Activated naive CD4-positive, alpha-beta T cell treated with anti-CD3 and anti-CD28 coated beads, Interleukin-2, amount 50 U/mL, for 16 hours (primary cell): ENCODE results near the gene MYD88.

ENCODE experiments used
- DNase-seq: peaks from one replicate; pipeline ENCODE4 v3.0.0-alpha.2; 2020

The MYD88 gene

GRCh38 chr3:38138349-38139190 is at the start of gene MYD88:
Gene MYD88, plus strand, starts transcription at chr3:38138661. Its CDS starts 40 bp downstream, at chr3:38138701.
- DNase-seq, result peak; percentile 86

DNA sequence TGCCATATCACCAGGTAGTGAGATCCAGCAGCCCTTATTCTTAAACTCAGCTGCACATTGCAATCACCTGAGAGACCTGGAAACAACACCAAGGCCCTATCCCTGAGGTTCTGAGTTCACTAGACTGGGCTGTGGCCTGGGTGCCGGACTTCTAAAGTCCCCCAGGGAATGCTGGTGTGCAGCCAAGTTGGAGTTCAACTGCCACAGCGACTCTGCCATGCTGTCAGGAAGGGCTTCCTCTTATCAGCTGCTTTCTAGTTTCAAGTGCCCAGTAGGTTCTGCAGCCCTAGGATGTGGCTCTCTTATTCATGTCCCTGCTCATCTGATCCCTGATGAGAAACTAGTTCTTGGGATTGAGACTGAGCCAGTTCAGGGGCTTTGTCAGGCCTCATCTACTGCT is 49.3 kb upstream of the MYD88 start:
- DNase-seq, result no peak

DNA sequence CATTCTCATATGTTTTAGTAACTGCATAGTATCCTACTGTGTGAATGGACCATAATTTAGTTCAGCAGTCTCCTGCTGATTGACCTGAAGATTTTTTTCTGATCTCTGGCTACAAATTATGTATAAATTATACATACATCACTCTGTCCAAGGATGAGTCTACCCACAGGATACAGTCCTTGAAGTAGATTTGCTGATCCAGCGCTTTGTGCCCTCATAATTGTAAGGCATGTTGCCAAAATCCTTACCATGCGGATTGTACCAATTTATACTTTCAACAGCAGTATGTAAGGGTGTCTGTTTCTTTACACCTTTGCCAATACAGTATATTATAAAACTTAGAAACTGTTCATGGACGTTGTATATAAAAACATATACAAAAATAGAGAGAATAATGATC is 48.0 kb upstream of the MYD88 start:
- DNase-seq, result no peak

DNA sequence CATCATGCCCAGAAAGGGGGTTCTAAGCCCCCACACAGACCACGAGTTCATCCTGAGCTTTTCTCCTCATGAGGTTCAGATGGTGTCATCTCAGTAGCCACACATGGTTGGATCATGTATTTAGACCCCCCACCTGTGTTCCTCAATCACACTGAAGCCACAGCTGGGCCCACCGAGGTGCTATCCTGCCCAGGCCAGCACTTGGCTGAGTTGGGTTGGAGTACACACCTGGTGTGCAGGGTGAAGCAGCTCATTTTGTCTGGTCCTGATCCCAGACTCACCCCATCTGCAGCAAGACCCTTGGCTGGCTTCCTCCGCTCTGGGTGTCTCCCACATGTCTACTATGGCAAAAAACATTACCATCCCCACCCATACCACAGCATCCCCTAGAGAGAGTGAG is 43.5 kb upstream of the MYD88 start:
- no peak for DNase-seq

GRCh38 chr3:38095669-38096483 is 42.6 kb upstream of the MYD88 start:
- no peak for DNase-seq

DNA sequence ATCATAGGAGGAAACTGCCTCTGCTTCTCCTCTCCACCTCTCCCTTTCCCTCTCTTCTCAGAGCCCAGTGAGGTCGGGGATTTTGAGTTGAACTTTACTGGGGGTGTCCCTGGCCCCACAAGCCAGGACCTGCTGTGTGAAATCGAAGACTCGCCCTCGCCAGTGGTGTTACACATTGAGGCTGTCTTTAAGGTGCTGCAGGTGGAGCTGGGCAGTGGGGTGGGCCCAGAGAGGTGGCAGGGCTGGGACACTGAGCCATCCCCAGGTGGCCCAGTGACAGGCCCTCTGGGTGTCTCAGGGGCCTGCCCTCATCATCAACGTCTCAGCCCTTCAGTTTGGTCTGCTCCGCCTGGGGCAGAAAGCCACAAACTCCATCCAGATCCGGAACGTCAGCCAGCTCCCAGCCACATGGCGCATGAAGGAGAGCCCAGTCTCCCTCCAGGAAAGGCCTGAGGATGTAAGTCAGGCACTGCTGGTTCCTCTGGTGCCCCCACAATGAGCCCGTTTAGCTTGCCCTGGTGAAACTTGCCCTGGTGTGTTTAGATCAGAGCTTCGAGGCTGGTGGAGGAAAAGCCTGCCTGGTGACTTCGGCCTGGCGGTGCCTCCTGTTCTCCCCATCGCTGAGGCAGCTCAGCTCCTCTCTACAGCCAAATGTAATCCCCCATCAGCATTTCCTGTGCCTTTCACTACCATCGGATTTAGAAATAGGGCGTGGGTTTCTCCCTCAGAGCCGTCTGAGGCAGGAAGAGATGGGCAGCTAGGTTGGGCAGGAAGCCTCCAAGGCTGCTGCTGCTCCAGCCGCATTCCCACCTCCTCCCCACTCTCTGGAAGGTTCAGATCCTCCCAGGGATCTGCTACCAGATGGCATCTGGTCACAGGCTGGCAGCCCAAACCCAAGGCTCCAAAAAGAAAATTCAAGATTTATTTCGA is 40.8 kb upstream of the MYD88 start:
- no peak for DNase-seq

DNA sequence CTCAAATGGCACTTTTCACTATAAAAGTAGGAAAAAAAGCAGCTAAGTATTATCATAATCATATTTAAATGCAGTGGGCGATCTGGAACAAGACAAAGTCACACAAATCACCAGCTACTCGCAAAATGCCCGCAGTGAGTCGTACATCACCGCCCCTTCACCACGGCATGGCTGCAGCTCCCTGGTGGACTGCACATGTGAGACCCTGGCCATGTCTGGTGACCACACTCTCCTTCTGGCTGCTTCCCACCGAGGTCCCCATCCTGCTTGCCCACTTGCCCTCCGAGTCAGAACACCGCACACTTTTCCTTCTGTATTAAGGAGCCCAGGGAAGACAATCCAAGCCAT is 40.1 kb upstream of the MYD88 start:
- DNase-seq, result no peak

DNA sequence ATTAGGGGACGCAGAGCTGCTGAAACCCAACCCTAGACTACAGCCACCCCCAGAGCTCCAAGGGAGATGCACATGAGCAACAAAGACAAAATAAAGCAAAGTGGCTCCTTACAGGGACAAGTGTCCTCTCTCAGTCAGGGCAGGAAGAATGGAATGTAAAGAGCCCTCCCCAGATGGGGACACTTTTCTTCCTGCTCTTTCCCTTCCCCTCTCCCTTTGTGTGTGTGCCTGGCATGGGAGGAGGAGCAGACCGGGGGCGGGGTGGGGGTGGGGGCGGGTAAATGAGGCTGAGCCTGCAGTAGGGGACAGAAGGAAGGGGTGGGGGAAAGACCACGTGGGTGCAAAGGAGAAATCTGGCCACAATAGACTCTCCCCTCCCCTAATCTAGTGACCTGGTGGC is 38.9 kb upstream of the MYD88 start:
- no peak for DNase-seq

GRCh38 chr3:38100498-38100897 is 38.0 kb upstream of the MYD88 start:
- DNase-seq, result no peak

GRCh38 chr3:38101811-38102443 is 36.5 kb upstream of the MYD88 start:
- DNase-seq, result no peak

DNA sequence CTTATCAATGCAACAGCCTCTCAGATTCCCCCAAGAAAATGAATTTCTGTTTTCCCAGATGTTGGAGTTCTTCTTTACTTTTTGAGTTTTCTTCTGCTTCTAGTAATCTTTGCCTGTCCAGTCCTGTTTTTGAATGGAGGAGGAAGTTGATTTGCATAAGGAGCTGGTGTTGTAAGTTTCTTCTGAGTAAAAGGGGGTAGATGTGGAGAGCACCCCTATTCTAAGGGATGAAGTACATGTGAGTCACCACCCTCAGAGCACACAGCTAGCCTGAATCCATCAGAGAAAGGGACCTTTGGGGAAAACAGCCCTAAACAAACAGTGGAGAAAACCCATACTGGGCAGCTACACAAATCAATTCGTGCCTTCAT is 36.0 kb upstream of the MYD88 start:
- no peak for DNase-seq

DNA sequence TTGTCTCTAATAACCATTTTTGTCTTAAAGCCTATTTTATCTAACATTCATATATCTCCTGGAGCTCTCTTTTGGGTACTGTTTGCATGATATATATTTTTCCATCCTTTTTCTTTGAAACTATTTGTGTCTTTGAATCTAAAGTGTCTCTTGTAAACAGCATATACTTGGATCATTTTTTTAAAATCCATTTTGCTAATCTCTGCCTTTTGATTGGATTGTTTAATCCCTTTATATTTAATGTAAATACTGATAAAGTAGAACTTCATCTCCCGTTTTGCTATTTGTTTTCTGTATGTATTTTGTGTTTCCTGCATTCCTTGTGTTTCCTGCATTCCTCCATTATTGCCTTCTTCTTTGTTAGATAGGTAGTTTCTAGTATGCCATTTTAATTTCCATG is 32.9 kb upstream of the MYD88 start:
- no peak for DNase-seq

DNA sequence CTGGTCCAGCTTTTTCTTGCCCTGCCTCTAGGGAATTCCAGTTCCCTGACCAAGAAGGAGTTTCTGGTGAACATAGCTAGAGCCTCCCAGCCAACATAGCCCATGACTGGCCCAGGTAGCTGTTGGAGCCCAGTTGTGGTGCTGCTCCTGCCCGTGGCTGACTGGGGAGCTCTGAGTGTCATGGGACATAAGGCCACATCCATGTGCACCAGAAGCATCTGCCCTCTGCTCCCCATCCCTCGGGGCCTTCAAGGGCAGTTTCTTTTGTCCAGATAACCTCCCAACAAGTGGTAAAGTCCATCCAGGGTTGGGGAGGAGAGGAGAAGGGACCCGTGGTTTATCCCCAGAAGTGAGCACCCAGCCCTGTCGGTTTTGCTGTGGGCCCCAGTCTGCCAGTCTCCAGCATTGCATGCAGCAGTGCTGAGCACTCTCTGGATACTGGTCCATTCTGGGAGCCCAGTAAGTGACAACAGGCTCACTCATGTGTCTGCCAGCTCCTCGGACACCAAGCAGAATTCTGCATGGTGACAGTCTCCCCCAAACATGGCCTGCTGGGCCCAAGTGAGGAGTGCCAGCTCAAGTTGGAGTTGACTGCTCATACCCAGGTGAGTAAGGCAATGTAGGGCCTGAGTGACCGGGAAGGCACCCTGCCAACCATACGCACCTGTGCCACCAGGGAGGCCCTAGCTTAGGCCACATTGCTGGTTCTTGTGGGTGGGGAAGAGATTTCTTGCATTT is 30.4 kb upstream of the MYD88 start:
- no peak for DNase-seq

DNA sequence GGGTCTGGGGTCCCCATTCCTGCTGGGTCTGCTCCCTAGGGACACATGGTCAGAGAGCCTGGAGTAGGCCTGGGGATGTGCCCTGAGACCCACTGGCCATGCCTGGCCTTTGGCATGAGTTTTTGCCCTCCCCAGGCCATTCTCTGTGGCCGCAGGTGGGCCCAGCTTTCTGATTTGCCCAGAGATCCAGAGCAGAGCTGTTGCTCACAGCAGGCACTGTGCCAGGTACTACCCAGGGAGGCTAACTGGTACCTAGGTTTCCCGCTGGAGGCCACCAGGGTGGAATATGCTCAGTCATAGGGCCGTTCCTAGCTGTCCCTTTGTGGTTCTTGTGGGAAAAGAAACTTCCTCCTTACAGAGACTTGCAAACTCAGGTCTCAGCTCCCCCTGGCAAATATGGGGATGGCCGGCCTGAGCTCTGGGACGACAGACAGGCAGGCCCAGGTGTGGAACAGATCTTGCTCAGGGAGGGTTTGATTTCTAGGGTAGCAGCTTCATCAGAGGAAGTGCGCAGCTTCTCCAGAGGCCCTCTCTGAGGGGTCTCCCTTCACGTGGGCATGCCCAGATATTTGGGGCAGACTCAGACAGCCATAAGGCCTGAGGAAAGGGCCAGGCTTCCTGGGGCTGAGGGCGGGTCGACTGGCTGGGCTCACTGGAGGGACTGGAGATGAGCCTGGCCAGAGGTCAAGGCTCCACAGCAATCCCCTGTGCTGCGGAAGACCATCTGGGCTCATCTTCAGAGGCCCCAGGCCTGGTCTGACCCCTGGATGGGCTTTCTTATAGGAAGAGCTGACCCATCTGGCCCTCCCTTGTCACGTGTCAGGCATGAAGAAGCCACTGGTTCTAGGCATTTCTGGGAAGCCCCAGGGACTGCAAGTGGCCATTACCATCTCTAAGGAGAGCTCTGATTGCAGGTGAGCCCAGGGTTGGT is 29.5 kb upstream of the MYD88 start:
- DNase-seq, result no peak

DNA sequence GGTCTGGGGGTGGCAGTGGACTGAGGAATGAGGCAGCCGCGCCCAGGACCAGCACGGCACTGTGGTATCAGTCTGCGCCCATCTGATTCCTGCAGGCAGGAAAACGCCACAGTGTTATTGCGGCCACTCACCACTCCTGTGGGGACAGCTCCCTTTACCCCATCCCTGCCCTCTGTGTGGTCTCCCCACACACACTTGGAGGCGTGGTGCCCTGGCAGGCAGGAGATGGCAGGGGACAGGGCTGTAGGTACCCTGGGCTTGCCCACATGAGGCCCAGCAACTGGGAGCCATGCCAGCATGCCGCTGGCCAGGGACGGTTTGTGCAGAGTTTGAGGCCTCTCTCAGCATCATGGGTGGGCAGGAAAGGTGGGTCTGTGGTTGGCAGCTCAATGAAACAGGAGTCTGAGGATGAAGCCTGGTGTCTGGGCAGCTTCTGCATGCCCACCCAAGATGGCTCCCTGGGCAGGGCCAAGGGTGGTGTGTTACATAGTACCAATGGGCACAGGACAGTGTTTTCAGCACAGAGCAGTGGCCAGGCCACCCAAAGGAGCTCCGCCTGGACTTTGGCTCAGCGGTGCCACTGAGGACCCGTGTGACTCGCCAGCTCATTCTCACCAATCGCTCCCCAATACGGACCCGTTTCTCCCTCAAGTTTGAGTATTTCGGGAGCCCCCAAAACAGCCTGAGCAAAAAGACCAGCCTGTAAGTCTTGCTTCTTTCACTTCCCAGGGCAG is 28.7 kb upstream of the MYD88 start:
- no peak for DNase-seq

GRCh38 chr3:38110314-38111050 is 28.0 kb upstream of the MYD88 start:
- no peak for DNase-seq

GRCh38 chr3:38111201-38111600 is 27.3 kb upstream of the MYD88 start:
- DNase-seq, result no peak

DNA sequence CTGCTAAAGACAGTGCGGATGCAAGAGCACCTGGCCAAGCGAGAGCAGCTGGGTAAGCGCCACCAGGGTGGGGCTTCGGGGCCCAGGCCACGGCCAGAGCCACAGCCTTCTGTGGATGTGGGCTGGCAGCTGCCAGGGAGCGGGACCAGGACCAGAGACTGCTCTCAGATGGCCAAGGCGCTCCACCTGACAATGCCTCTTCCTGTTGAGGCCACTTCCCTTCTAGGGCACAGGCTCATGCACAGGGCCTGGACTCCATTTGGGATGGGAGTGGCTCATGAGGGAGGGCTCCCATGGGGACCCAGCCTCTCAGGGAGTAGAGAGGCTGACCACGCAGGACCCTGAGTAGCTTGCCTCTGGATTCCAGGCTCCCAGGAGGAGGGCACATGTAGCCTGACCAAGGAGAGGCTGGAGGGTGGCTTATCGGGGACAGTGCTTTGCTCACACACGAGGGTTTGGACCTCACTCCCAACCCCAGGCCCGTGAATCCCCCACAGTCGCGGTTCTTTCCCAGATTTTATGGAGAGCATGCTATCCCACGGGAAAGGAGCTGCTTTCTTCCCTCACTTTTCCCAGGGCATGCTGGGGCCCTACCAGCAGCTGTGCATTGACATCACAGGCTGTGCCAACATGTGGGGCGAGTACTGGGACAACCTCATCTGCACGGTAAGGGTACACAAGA is 26.6 kb upstream of the MYD88 start:
- DNase-seq, result no peak

DNA sequence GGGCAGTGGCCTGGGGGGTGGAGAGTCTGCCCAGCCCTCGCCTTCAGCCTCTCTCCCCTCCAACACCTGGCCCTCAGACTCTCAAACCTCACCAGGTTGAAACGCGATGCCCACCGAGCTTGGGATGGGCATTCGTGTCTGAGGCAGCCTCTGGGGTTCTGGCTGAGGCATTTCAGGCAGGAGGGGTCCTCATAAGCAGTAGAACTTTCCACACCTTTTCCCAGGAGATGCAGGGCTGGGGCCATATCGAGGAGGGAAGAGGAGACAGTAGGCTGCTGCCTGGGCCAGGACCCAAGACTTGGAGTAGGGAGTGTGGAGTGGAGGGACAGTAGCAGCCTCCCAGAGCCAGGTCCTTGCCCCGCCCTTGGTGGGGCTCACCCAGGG is 26.1 kb upstream of the MYD88 start:
- no peak for DNase-seq
